ENCODE data around the gene HMCN2.

GRCh38 chr9:130433947-130434262, 168.3 kb downstream of the HMCN2 start:
- no peak for TF ChIP-seq HDAC2 (IDR thresholded peaks at IDR 0.05)
- TF ChIP-seq MAX (IDR thresholded peaks at IDR 0.05) = no peak
- TF ChIP-seq CTCF (IDR thresholded peaks at IDR 0.05) = no peak
- TF ChIP-seq RAD21 (conservative IDR thresholded peaks at IDR 0.05 in 1 of 2, IDR thresholded peaks at IDR 0.05 in 1 of 2) = no peak
- TF ChIP-seq BCL3 (IDR thresholded peaks at IDR 0.05) = no peak
- TF ChIP-seq RFX5 (IDR thresholded peaks at IDR 0.05) = no peak
- TF ChIP-seq HOXB5 (CRISPR knock-in tag; IDR thresholded peaks at IDR 0.05) = no peak
- no peak for TF ChIP-seq ZNF302 (CRISPR knock-in tag; IDR thresholded peaks at IDR 0.05)
- TF ChIP-seq CEBPB (IDR thresholded peaks at IDR 0.05) = no peak
- no peak for TF ChIP-seq POLR2A (IDR thresholded peaks at IDR 0.05; ENCODE audit: low read length)
- TF ChIP-seq CBX2 (IDR thresholded peaks at IDR 0.05; ENCODE audit: borderline replicate concordance, low read depth) = no peak
- no peak for TF ChIP-seq HMGXB4 (CRISPR knock-in tag; IDR thresholded peaks at IDR 0.05; ENCODE audit: borderline replicate concordance)
- no peak for TF ChIP-seq SMC3 (IDR thresholded peaks at IDR 0.05)
- TF ChIP-seq RCOR1 (IDR thresholded peaks at IDR 0.05; ENCODE audit: low read depth, low read length) = no peak
